ENCODE data around the gene SND1.

Gene SND1

GRCh38 chr7:128021366-128021765 lies 369.4 kb downstream of the SND1 start:
- DNase-seq (ENCODE audit: low spot score): no peak

GRCh38 chr7:128022631-128023532 lies 370.9 kb downstream of the SND1 start:
- DNase-seq (ENCODE audit: low spot score): no peak

GRCh38 chr7:128024151-128024550 lies 372.2 kb downstream of the SND1 start:
- DNase-seq (ENCODE audit: low spot score): no peak

- DNase-seq (ENCODE audit: low spot score): no peak
Observed at GRCh38 chr7:128025380-128025779, 373.4 kb downstream of the SND1 start.

- DNase-seq (ENCODE audit: low spot score): no peak
Observed at GRCh38 chr7:128025819-128026218, 373.8 kb downstream of the SND1 start.

- no peak for DNase-seq (ENCODE audit: low spot score)
Observed at GRCh38 chr7:128026551-128026950, 374.6 kb downstream of the SND1 start.

- DNase-seq (ENCODE audit: low spot score): no peak
Observed at GRCh38 chr7:128027485-128027980, 375.5 kb downstream of the SND1 start.

GRCh38 chr7:128029405-128029995 lies 377.5 kb downstream of the SND1 start:
- DNase-seq (ENCODE audit: low spot score): no peak

GRCh38 chr7:128030263-128030653 lies 378.3 kb downstream of the SND1 start:
- no peak for DNase-seq (ENCODE audit: low spot score)

- no peak for DNase-seq (ENCODE audit: low spot score)
Observed at GRCh38 chr7:128030654-128031611, 378.9 kb downstream of the SND1 start, which contains the start of gene LRRC4. Gene LRRC4 (minus strand): TSS chr7:128031437. CDS start chr7:128030640, 797 bp downstream.

- DNase-seq (ENCODE audit: low spot score): no peak
Observed at GRCh38 chr7:128031901-128032604, 380.1 kb downstream of the SND1 start.

- DNase-seq (ENCODE audit: low spot score): no peak
Observed at GRCh38 chr7:128032605-128033235, 380.7 kb downstream of the SND1 start.

GRCh38 chr7:128033246-128033645 lies 381.3 kb downstream of the SND1 start:
- no peak for DNase-seq (ENCODE audit: low spot score)

- no peak for DNase-seq (ENCODE audit: low spot score)
Observed at GRCh38 chr7:128034825-128035224, 382.8 kb downstream of the SND1 start.

GRCh38 chr7:128035712-128036111 lies 383.7 kb downstream of the SND1 start:
- peak; percentile 23 for DNase-seq (ENCODE audit: low spot score)

GRCh38 chr7:128036226-128036940 lies 384.4 kb downstream of the SND1 start:
- no peak for DNase-seq (ENCODE audit: low spot score)

- no peak for DNase-seq (ENCODE audit: low spot score)
Observed at GRCh38 chr7:128037081-128037480, 385.1 kb downstream of the SND1 start.

- DNase-seq (ENCODE audit: low spot score): no peak
Observed at GRCh38 chr7:128037880-128038619, 386.1 kb downstream of the SND1 start.

GRCh38 chr7:128039544-128039953 lies 387.6 kb downstream of the SND1 start:
- DNase-seq (ENCODE audit: low spot score): no peak

GRCh38 chr7:128040205-128040604 lies 388.2 kb downstream of the SND1 start:
- DNase-seq (ENCODE audit: low spot score): no peak

All from NAMALWA (cell line).